ENCODE measurements around the gene MROH7.

Gene MROH7

GRCh38 chr1:54599211-54599823 is 42.3 kb upstream of the MROH7 start:
- TF ChIP-seq, protein P1, sequence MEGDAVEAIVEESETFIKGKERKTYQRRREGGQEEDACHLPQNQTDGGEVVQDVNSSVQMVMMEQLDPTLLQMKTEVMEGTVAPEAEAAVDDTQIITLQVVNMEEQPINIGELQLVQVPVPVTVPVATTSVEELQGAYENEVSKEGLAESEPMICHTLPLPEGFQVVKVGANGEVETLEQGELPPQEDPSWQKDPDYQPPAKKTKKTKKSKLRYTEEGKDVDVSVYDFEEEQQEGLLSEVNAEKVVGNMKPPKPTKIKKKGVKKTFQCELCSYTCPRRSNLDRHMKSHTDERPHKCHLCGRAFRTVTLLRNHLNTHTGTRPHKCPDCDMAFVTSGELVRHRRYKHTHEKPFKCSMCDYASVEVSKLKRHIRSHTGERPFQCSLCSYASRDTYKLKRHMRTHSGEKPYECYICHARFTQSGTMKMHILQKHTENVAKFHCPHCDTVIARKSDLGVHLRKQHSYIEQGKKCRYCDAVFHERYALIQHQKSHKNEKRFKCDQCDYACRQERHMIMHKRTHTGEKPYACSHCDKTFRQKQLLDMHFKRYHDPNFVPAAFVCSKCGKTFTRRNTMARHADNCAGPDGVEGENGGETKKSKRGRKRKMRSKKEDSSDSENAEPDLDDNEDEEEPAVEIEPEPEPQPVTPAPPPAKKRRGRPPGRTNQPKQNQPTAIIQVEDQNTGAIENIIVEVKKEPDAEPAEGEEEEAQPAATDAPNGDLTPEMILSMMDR (IDR thresholded peaks at IDR 0.05; ENCODE audit: low read depth, low read length, missing control alignments): no peak
- no peak for DNase-seq (ENCODE audit: extremely low read depth, low read depth)
- no peak overlapping the region for H3K4me3 ChIP-seq (replicated peaks; ENCODE audit: low read depth, low read length)

- TF ChIP-seq, protein P1 (IDR thresholded peaks at IDR 0.05; ENCODE audit: low read depth, low read length, missing control alignments): no peak
- no peak overlapping the region for H3K4me3 ChIP-seq (replicated peaks; ENCODE audit: low read depth, low read length)
- DNase-seq (ENCODE audit: extremely low read depth, low read depth): no peak
Measured at GRCh38 chr1:54600947-54601721, 40.5 kb upstream of the MROH7 start.

DNA sequence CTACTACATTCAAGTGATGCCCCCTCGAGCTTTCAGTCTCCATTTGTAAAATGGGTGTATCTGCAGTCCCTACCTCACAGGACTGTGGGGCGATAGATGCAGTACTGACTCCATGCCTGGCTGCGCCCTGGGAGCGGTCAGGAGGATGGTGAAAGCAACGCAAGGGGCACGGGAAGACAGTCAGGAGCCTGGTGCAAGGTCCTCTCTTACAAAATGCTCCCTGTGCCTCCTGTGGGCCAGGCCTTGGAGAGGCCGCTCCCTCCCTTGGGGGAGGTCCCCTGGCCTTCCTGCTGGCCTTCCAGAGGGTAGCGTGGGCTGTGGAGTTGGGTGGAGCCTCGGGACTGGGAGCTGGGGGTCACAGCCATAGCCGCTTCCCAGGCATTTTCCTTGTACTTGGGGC is 39.9 kb upstream of the MROH7 start:
- TF ChIP-seq, protein P1 (IDR thresholded peaks at IDR 0.05; ENCODE audit: low read depth, low read length, missing control alignments): no peak
- no peak for DNase-seq (ENCODE audit: extremely low read depth, low read depth)
- H3K4me3 ChIP-seq (replicated peaks; ENCODE audit: low read depth, low read length): no peak overlapping the region

DNA sequence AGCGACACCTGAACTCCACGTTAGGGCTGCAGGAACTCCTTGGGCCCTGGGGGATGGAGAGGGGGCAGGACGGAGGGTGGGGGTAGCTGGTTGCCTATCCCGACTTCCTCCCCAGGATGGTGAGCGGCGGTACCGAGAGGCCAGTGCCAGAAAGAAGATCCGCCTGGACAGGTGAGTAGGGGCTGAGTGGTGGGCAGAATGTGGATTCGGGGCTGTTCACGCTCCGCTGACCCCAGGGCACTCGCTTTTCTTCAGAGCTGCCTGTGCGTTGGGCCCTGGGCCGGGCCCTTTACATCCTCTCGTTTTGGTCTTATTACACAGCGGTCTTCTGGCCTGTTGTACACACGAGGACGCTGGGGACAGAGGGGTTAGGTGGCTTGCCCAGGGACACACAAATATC is 39.0 kb upstream of the MROH7 start:
- TF ChIP-seq, protein P1 (IDR thresholded peaks at IDR 0.05; ENCODE audit: low read depth, low read length, missing control alignments): no peak
- DNase-seq (ENCODE audit: extremely low read depth, low read depth): no peak

GRCh38 chr1:54603241-54603640 is 38.3 kb upstream of the MROH7 start:
- TF ChIP-seq, protein P1 (IDR thresholded peaks at IDR 0.05; ENCODE audit: low read depth, low read length, missing control alignments): no peak
- no peak for DNase-seq (ENCODE audit: extremely low read depth, low read depth)
- H3K4me3 ChIP-seq (replicated peaks; ENCODE audit: low read depth, low read length): no peak overlapping the region

More for the DNA sequence above, 39.0 kb upstream of the MROH7 start:
- H3K4me3 ChIP-seq (replicated peaks; ENCODE audit: low read depth, low read length): no peak overlapping the region

DNA sequence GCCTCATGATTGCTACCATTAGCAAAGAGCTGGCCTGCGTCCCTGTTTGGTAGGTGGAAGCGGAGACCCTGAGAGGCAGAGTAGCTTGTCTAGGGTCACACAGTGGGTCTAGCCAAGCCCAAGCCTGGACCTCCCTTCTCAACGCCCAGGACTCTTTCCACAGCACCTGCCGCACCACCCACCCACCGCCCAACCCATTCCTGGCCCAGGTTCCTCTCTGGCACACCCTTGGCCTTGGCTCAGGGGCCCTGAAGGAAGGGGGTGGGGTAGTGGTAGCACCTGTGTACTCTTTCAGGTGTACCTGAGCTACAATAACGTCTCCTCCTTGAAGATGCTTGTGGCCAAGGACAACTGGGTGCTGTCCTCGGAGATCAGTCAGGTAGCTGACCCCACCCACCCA is 37.5 kb upstream of the MROH7 start:
- TF ChIP-seq, protein P1 (IDR thresholded peaks at IDR 0.05; ENCODE audit: low read depth, low read length, missing control alignments): no peak

More for the DNA sequence above, 37.5 kb upstream of the MROH7 start:
- no peak for DNase-seq (ENCODE audit: extremely low read depth, low read depth)
- H3K4me3 ChIP-seq (replicated peaks; ENCODE audit: low read depth, low read length): no peak overlapping the region

Measured in HFF-Myc (cell line).